HFF-Myc (cell line): Measurements from ENCODE around the gene CHRNE.
"Not testable (repeated sequence)": the region's sequence is repeated elsewhere in the genome, so short reads cannot be mapped to it uniquely, and the experiment has no call there.

Source experiments
- DNase-seq: peaks from one replicate; pipeline ENCODE4 v3.0.0-alpha.2; 2011; ENCODE audit warnings: low read depth; ENCODE audit errors: extremely low read depth
- H3K4me3 ChIP-seq: replicated peaks from 2 replicates; pipeline ENCODE4 v1.5.1; 2011; ENCODE audit warnings: low read depth, mild to moderate bottlenecking, control low read depth, low read length
- CTCF ChIP-seq: IDR thresholded peaks from 2 replicates; pipeline ENCODE4 v1.5.1; 2012; ENCODE audit warnings: mild to moderate bottlenecking, low read depth, low read length, control low read depth; ENCODE audit errors: missing control alignments

The CHRNE gene

DNA sequence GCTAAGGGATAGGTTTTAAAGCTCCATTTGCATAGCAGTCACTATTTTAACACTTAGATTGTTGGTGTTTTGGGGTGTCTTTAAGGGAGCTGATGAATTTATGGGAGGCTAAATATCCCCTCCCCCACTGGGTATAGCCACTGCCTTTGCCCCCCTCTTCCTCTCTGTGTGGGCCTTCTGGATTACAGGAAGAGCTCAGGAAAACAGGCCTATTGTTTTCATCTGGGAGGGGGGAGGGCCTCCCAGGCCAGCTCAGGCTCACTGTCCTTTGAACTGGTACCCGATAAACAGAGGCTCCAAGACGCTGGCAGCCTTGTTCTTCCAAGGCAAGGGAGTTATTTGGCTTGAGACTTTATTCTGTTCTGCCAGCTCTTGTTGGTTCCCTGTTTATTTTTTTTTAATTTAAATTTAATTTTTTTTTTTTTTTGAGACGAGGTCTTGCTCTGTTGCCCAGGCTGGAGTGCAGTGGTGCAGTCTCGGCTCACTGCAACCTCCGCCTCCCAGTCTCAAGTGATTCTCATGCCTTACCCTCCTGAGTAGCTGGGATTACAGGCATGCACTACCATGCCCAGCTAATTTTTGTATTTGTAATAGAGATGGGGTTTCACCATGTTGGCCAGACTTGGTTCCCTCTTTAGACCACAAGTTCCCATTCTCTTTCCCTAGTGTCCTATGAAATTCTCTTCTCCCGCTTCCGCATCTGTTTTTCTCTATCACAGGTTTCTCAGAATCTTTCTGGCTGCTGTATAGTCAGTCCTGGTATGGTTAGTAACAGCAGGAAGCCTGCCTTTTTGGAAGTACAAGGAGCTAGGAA is 44.6 kb downstream of the CHRNE start:
- no peak for DNase-seq
- no peak for TF ChIP-seq CTCF
- no peak overlapping the region for H3K4me3 ChIP-seq

- DNase-seq, H3K4me3 ChIP-seq: not testable (repeated sequence)
These were observed 45.6 kb downstream of the CHRNE start for GRCh38 chr17:4857347-4857746.

DNA sequence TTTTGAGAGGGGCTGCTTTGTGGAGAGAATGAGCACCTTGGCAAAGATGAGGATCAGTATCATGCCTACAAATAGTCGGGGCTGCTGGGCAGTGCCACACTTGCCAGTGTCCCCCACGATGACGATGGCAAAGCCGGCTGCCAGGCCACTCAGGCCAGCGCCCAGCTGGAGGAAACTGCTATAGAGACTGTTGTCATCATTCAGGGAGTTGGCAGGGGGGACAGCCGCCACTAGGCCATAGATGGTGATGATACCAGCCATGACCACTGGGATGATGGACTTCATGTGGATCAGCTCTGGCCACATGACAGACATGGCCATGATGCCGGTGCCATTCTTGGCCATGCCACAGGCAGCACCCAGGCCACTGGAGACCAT is 46.0 kb downstream of the CHRNE start:
- TF ChIP-seq CTCF = no peak
- no peak overlapping the region for H3K4me3 ChIP-seq
- no peak for DNase-seq

- no peak for TF ChIP-seq CTCF
- no peak for DNase-seq
- H3K4me3 ChIP-seq = no peak overlapping the region
These were observed 46.5 kb downstream of the CHRNE start for GRCh38 chr17:4856271-4856936.

GRCh38 chr17:4854111-4854681 is 48.7 kb downstream of the CHRNE start:
- TF ChIP-seq CTCF = no peak
- DNase-seq = no peak
- no peak overlapping the region for H3K4me3 ChIP-seq

DNA sequence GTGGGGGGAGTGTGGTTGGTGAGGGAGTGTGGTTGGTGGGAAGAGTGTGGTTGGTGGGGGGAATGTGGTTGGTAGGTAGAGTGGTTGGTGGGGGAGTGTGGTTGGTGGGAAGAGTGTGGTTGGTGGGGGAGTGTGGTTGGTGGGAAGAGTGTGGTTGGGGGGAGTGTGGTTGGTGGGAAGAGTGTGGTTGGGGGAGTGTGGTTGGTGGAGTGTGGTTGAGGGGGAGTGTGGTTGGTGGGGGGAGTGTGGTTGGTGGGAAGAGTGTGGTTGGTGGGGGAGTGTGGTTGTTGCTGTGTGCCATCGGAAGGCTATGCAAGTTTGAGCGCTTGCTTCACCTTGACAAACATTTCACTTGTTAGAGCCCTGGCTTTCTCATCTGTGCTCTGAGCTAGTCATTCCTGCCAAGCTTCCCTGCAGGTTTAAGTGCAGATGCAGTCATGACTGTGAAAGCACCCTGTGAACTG is 49.7 kb downstream of the CHRNE start:
- no peak for DNase-seq
- TF ChIP-seq CTCF = no peak
- H3K4me3 ChIP-seq = no peak overlapping the region

- peak; percentile 29 for DNase-seq
- H3K4me3 ChIP-seq = no peak overlapping the region
- TF ChIP-seq CTCF = no peak
These were observed 50.2 kb downstream of the CHRNE start for GRCh38 chr17:4852567-4853207.
